DLD1 (cell line): Measurements from ENCODE around the gene CTNND2.
"Not testable (repeated sequence)": the region's sequence is repeated elsewhere in the genome, so short reads cannot be mapped to it uniquely, and the experiment has no call there.

ENCODE experiments used
- in situ Hi-C: cut with HindIII; loops from 2 replicates; pipeline ENCODE4 v1.10.0; 2017; ENCODE audit warnings: low sequenced_read_pairs

The CTNND2 gene

DNA sequence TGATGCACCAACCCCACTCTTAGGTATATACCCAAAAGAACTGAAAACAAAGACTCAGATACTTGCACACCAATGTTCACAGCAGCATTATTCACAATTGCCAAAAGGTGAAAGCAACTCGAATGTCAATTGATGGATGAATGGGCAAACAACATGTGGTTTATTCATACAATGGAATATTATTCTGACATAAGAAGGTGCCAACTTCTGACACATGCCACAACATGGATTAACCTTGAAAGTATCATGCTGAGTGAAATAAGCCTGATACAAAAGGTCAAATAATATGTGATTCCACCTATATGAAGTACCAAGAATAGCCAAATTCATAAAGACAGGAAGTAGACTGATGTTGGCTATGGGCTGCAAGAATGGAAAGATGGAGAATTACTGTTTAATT lies 35.0 kb downstream of the CTNND2 start:
- in situ Hi-C loops, result no loop called here

DNA sequence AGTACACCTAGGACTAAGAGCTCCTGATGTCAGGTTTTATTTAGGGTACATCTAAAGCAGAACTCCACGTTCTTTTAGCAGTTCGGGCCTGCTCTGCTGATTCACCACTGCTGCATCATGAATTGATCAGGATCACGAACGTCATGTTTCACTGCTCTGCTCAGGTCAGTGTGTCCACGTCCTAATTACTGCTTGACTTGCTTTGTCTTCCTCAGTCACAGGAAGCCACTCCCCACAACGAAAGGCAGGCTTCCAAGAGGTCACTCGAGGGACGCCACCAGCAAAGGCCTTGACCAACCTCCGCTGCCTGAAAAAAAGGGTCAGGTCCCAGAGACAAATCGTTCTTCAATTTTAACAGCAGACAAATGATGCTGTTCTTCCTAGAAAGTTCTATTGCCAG lies 40.3 kb downstream of the CTNND2 start:
- in situ Hi-C loops, result no loop called here

GRCh38 chr5:11857391-11857790 lies 46.9 kb downstream of the CTNND2 start:
- in situ Hi-C loops, result no loop called here

DNA sequence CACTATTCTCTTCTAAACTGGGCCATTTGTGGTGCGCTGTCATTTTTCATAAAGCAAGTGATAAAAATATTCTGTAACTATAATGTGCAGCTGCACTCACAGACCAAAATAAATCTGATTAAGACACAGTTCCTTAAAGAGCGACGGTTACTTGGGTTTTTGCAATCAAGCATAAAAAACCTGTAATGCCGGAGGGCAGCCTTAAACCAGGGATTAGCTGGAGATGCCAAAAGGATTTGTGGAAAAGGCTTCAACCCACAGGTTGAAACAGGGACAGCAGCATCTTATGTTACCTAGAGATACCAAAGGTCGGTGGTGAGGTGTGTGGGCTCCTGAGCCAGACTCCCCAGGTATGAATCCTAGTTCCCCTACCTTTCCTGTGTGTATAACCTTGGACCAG lies 49.3 kb downstream of the CTNND2 start:
- in situ Hi-C loops, result no loop called here

DNA sequence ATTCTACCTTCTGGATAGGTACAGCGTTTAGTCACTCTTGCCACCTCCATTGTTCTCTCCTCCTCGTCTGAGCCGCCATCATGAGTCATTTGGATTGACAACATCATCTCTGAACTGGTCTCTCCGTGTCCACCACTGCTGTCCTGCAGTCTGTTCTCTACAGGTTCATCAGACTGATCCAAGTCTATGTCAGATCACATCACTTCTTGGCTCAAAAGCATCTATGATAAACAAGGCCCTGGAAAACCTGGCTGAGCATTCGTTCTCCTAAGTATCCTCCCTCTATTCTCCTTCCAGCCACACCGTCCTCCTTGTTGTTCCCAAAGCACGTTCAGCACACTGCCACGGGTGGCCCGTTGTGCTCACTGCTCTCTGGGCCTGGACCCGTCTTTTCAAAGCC lies 50.5 kb downstream of the CTNND2 start:
- in situ Hi-C loops, result no loop called here

DNA sequence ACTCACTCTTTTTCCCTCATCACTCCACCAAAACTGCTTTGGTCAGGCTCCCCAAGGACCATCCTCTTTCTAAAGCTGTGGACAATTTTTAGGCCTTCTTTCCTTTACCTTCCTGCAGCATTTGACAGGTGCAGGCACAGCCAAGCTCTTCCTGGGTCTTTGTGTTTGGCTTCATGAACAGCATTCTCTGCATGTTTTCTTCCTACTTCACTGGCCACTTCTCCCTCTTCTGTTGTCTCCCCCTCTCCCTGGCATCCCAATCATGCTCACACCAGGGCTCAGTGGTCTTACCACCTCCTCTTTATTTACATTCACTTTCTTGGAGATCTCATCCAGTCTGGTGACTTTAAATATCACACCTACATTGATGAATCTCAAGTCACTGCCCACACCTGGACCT lies 51.1 kb downstream of the CTNND2 start:
- in situ Hi-C loops, result no loop called here

DNA sequence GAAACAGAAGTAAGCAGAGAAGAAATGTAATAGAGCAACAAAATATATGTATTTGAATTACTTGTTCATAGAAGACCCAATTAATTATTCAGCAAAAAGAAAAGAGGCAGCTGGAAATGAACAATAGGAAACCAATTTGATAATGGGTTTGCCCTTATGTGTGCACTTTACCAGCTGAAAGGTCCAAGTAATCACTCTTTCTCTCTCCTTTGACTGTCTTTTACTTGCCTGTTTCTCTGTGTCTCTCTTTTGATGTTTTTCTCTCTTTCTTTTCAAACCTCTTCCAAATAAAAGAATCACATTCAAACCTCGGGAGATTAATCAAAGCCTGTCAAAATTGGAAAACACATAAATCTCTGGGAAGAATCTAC lies 51.5 kb downstream of the CTNND2 start:
- in situ Hi-C loops, result no loop called here

- in situ Hi-C loops, result no loop called here
Observed at GRCh38 chr5:11851965-11852716, 52.1 kb downstream of the CTNND2 start.

DNA sequence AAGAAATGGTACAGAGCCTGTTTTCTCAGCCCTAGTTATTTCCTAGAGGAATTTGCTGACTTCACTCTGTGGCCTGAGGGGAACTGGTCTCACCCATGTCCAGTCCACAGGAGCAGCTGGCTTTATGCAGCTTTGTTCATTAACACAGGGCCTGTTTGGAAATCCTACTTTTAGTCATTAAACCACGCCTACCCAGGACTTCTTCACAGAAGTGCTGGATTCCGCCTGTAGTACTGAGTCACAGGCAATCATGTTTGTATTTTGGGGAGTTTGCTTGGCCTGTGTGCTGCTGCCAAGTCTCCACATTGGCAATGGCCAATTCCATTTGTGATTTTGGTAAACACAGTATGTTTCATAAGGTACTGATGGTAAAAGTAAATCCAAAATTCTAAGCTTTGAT lies 52.8 kb downstream of the CTNND2 start:
- in situ Hi-C loops, result no loop called here

DNA sequence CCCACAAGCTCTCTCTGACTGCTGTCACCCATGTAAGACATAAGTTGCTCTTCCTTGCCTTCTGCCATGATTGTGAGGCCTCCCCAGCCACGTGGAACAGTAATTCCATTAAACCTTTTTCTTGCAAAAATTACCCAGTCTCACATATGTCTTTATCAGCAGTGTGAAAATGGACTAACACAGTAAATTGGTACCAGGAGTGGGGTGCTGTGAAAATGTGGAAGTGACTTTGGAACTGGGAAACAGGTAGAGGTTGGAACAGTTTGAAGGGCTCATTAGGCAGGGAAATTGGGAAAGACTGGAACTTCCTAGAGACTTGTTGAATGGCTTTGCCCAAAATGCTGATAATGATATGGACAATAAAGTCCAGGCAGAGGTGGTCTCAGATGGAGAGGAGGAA lies 75.7 kb downstream of the CTNND2 start:
- in situ Hi-C loops, result not testable (repeated sequence)

DNA sequence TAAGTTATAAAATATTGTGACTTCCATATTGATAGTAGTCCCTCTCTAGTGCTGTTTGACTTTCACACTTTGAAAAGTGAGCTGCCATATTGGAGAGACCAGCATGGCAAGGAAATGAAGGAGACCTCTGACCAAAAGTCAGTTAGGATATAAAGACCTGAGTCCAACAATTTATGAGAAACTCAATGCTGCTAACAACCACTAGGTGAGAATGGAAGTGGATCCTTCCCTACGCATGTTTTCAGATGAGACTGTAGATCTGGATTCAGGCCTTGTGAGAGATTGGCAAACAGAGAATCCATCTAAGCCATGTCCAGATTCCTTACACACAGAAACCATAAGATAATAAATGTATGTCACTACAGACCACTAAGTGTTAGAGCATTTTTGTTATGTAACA lies 81.6 kb downstream of the CTNND2 start:
- in situ Hi-C loops, result no loop called here

DNA sequence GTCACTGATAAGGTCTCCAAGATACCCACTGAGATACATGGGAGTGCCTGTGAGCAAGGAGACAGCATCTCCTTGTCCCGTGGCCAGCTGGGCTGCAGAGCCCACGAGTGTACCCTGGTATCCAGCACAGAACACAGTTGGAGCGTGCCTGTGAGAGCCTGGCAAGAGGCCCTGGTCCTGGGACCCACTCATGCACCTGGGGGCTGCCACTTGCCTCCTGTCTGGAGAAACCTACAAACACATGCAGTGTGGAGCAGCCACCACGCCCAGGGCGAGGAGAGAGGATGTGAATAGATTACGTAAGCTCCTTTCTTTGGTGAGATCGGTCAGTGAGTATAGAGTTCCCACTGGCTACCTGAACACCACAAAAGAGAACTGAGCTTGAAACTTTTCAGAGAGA lies 88.3 kb downstream of the CTNND2 start:
- in situ Hi-C loops, result no loop called here

GRCh38 chr5:11815481-11815880 lies 88.8 kb downstream of the CTNND2 start:
- in situ Hi-C loops, result no loop called here

DNA sequence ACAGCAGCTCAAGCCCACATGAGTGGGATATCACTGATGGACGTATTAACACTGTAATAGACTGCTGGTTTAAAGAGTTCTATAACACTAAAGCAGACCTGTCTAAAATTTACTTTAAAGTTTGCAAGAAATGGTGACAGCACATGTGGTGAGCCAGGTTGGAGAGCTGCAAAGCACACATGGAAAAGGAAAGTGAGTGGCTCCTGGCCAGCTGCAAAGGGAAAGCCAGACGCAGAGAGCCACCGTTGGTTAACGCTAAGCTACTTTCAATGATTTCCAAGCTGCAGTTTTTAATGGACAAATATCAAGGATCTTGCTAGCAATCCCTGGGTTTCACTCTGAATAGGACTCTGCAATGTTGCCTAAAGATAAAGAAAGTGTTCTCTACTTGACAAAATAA lies 89.9 kb downstream of the CTNND2 start:
- in situ Hi-C loops, result no loop called here

DNA sequence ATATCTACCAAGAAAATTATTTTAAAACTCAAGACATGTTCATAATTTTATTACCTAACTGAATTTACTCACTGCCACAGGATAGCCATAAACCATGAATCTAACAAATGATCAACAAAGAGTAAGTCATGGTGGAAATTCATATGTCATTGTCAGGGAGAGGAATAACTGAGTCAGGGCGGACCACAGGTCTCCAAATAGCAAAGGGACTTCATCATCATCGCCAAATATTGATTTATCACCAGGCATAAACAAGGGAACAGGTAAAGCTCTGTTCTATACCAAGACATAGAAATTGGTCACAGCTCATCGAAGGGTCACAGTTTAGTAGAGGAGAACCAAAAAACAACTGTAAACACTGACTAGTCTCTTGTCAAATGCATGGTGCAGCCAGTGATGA lies 94.8 kb downstream of the CTNND2 start:
- in situ Hi-C loops, result no loop called here

DNA sequence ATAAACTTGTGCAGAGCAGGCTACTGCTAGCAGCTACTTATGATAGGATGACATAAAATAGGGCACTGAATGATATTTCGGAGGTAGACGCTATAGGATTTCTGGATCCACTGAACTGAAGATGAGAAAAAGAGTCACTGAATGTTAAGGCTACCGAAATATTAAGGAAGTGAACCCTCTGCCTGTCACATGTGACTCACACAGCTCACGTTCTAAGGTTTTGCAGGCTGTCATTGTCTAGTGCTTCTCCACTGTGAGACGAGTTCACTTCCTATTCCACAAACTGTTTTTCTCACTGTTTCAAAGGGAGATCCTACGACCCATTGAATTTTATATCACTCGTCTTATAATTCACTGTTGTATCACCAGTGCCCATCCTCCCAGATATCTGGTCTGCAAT lies 100.8 kb downstream of the CTNND2 start:
- in situ Hi-C loops, result no loop called here

DNA sequence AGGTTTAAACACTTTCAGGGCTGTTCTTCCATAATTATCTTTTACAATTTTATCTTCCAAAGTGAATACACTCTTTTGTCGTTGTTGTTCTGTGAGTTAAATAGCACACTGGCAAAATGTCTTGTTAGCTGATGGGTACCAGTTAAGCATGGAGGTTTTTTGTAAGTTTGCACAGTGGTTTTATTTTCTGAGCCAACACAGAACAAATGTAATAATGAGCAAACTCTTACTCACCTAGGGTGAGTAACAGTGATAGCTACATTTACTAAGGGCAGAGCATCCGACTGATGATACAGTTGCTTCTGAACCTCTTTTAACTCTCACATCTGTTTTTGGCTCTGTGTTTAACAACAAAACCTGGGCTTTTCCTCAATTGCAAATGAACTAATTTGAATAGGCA lies 103.2 kb downstream of the CTNND2 start:
- in situ Hi-C loops, result no loop called here

DNA sequence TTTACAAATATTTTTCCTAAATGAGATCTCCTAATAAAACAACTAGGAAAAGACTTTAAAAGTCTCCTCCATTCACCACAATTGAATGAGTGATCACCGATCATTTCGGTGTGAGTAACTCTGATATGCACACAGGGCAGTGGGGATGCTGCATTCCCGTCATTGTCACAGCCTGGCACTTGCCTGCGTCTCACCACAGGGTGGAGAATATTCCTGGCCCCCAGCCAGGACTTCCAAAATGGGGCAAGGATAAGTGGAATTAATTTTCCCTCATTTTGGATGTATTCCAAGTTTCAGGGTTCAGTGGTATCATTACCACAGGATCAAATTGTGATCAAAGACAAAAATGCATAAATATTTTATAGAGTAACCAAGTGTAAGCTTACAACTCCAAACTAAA lies 107.1 kb downstream of the CTNND2 start:
- in situ Hi-C loops, result no loop called here

DNA sequence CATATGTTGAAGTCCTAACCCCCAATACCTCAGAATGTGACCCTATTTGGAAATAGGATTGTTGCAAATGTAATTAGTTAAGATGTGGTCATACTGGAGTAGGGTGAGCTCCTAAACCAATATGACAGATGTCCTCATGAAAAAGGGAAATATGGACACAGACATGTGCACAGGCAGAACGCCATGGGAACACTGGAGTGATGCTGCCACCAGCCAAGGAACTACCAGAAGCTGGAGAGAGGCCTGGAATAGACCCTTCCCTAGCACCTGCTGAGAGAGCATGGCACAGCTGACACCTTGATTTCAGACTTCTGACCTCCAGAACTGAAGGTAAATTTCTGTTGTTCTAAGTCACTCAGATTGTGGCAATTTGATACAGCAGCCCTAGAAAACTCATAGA lies 110.8 kb downstream of the CTNND2 start:
- in situ Hi-C loops, result no loop called here

- in situ Hi-C loops, result no loop called here
Observed at GRCh38 chr5:11792621-11793020, 111.6 kb downstream of the CTNND2 start.

GRCh38 chr5:11791792-11792191 lies 112.5 kb downstream of the CTNND2 start:
- in situ Hi-C loops, result no loop called here

GRCh38 chr5:11790201-11790600 lies 114.0 kb downstream of the CTNND2 start:
- in situ Hi-C loops, result no loop called here

GRCh38 chr5:11785771-11786352 lies 118.4 kb downstream of the CTNND2 start:
- in situ Hi-C loops, result no loop called here
